ENCODE data around the gene CSTF1. TPM values are rescaled to one million over a fixed set of nuclear protein-coding genes. Genes with fewer than 3 reads are reported as not detected.

CSTF1 gene
- total RNA-seq, 1 donor from 2014 or later = 63.3 TPM

Other genes with a start within 250 kb of the CSTF1 start
- not detected in 2 replicates for gene MC3R, start 143.9 kb upstream of the CSTF1 start, total RNA-seq
- 26.4 and 46.5 TPM in 2 replicates for gene FAM210B, start 33.7 kb upstream of the CSTF1 start, total RNA-seq
- 9.1 and 48.3 TPM in 2 replicates for gene AURKA, start 430 bp upstream of the CSTF1 start, total RNA-seq
- 0.20 TPM in 1 of 2 replicates, not detected in the other for gene CASS4, start 19.6 kb downstream of the CSTF1 start, total RNA-seq
- 82.3 and 95.0 TPM in 2 replicates for gene RTF2, start 76.0 kb downstream of the CSTF1 start, total RNA-seq
- gene FAM209A, start 132.1 kb downstream of the CSTF1 start, total RNA-seq = not detected in 2 replicates
- not detected in 2 replicates for gene FAM209B, start 140.6 kb downstream of the CSTF1 start, total RNA-seq
- 0.35 TPM in 1 of 2 replicates, not detected in the other for gene TFAP2C, start 236.7 kb downstream of the CSTF1 start, total RNA-seq

All from renal cortical epithelial cell (primary cell).